IMR-90 (cell line): ENCODE data around the gene SDCCAG8. TPM values are rescaled to one million over a fixed set of nuclear protein-coding genes. Genes with fewer than 3 reads are reported as not detected.

Experiments used
- ATAC-seq: fragments of 200-7000 bp; cut with Tn5 transposase; 2 replicates; pipeline ENCODE4 v1.9.1; 2020; ENCODE audit warnings: low read depth, mild to moderate bottlenecking, moderate library complexity
- BruUV-seq: library from RNA; stranded (reverse); fragments of 400-500 nt; replicated peaks from 2 replicates; lab custom pipeline; 2021; lab: Mats Ljungman, UMichigan
- CTCF ChIA-PET: fragments of 300-600 bp; formaldehyde crosslinking; extraction: SDS; loops from one replicate; lab custom pipeline; 2021; ENCODE audit warnings: antibody characterized with exemption; lab: Yijun Ruan, JAX
- POLR2A ChIA-PET: fragments of 300-600 bp; sonication (Branson Sonifier 250); formaldehyde crosslinking; loops from one replicate; lab custom pipeline; 2022; ENCODE audit warnings: antibody characterized with exemption; ENCODE audit not compliant: unreplicated experiment; lab: Charles Lee
- DNase-seq: peaks from one replicate; pipeline ENCODE4 v3.0.0; 2013
- H2AFZ ChIP-seq: replicated peaks from 2 replicates; pipeline ENCODE3; 2013; ENCODE audit warnings: low read length, mild to moderate bottlenecking; ENCODE audit not compliant: poor library complexity
- H2AK5ac ChIP-seq: 2 replicates; pipeline ENCODE4 v1.6.1; 2013; ENCODE audit warnings: low read depth, low read length, inconsistent platforms
- H2AK9ac ChIP-seq: replicated peaks from 2 replicates; pipeline ENCODE3; 2013; ENCODE audit warnings: mild to moderate bottlenecking, low read depth, low read length, moderate library complexity; ENCODE audit not compliant: poor library complexity
- H2BK120ac ChIP-seq: 2 replicates; pipeline ENCODE4 v1.6.1; 2013; ENCODE audit warnings: low read depth, low read length, inconsistent platforms
- H2BK15ac ChIP-seq: 3 replicates; pipeline ENCODE4 v1.6.1; 2013; ENCODE audit warnings: low read depth, low read length, inconsistent platforms
- H2BK20ac ChIP-seq: 2 replicates; pipeline ENCODE4 v1.6.1; 2013; ENCODE audit warnings: low read depth, mild to moderate bottlenecking, inconsistent platforms, low read length, moderate library complexity
- H2BK5ac ChIP-seq: 2 replicates; pipeline ENCODE4 v1.6.1; 2013; ENCODE audit warnings: mild to moderate bottlenecking, low read depth, low read length, inconsistent platforms; ENCODE audit not compliant: poor library complexity, severe bottlenecking
- H3K14ac ChIP-seq: replicated peaks from 2 replicates; pipeline ENCODE4 v1.6.1; 2013; ENCODE audit warnings: low read depth, low read length, inconsistent platforms
- H3K18ac ChIP-seq: 2 replicates; pipeline ENCODE4 v1.6.1; 2013; ENCODE audit warnings: low read depth, low read length, control low read depth
- H3K23ac ChIP-seq: 2 replicates; pipeline ENCODE4 v1.6.1; 2013; ENCODE audit warnings: low read depth, low read length, inconsistent platforms
- H3K27ac ChIP-seq: 2 replicates; pipeline ENCODE4 v1.5.1; 2013; ENCODE audit warnings: mild to moderate bottlenecking, control low read depth, low read length; ENCODE audit not compliant: insufficient read depth
- H3K27me3 ChIP-seq: 2 replicates; pipeline ENCODE4 v1.6.1; 2013; ENCODE audit warnings: low read length; ENCODE audit not compliant: control insufficient read depth, insufficient read depth
- H3K36me3 ChIP-seq: 2 replicates; pipeline ENCODE4 v1.6.1; 2013; ENCODE audit warnings: low read length, mixed read lengths; ENCODE audit not compliant: control insufficient read depth, insufficient read depth
- H3K4ac ChIP-seq: 2 replicates; pipeline ENCODE4 v1.6.1; 2013; ENCODE audit warnings: low read depth, low read length, inconsistent platforms
- H3K4me1 ChIP-seq: 2 replicates; pipeline ENCODE4 v1.6.1; 2013; ENCODE audit warnings: low read length, mixed read lengths; ENCODE audit not compliant: control insufficient read depth, insufficient read depth
- H3K4me2 ChIP-seq: 2 replicates; pipeline ENCODE4 v1.6.1; 2013; ENCODE audit warnings: low read depth, mild to moderate bottlenecking, control low read depth, low read length, moderate library complexity
- H3K4me3 ChIP-seq: 2 replicates; pipeline ENCODE4 v1.5.1; 2013; ENCODE audit warnings: low read depth, mild to moderate bottlenecking, control low read depth, low read length, moderate library complexity; ENCODE audit not compliant: insufficient read depth
- H3K56ac ChIP-seq: 2 replicates; pipeline ENCODE4 v1.6.1; 2013; ENCODE audit warnings: low read length, inconsistent platforms; ENCODE audit not compliant: insufficient read depth; ENCODE audit errors: extremely low read depth
- H3K79me1 ChIP-seq, 2 experiments: 2 replicates each; pipeline ENCODE4 v1.6.1; 2013; ENCODE audit warnings: low read length in 2 of 2, inconsistent platforms in 1 of 2, low read depth in 1 of 2
- H3K9ac ChIP-seq: 2 replicates; pipeline ENCODE4 v1.6.1; 2013; ENCODE audit warnings: low read depth, low read length, control low read depth
- H3K9me1 ChIP-seq: 2 replicates; pipeline ENCODE4 v1.6.1; 2013; ENCODE audit warnings: low read length, inconsistent platforms; ENCODE audit not compliant: insufficient read depth
- H3K9me3 ChIP-seq: 2 replicates; pipeline ENCODE4 v1.6.1; 2013; ENCODE audit warnings: low read length; ENCODE audit not compliant: control insufficient read depth, insufficient read depth
- H4K20me1 ChIP-seq: 2 replicates; pipeline ENCODE4 v1.6.1; 2013; ENCODE audit warnings: low read length, inconsistent platforms; ENCODE audit not compliant: insufficient read depth
- H4K5ac ChIP-seq: 2 replicates; pipeline ENCODE4 v1.6.1; 2013; ENCODE audit warnings: mild to moderate bottlenecking, low read depth, low read length, control low read depth
- H4K8ac ChIP-seq, 2 experiments: 2 replicates each; pipeline ENCODE4 v1.6.1; 2013; ENCODE audit warnings: low read depth in 2 of 2, low read length in 2 of 2, control low read depth in 1 of 2, inconsistent platforms in 1 of 2
- H4K91ac ChIP-seq: 2 replicates; pipeline ENCODE4 v1.6.1; 2013; ENCODE audit warnings: low read depth, low read length, inconsistent platforms; ENCODE audit not compliant: insufficient read depth
- MAFK ChIP-seq: IDR thresholded peaks from 2 replicates; pipeline ENCODE4 v1.6.1; 2012; ENCODE audit warnings: low read depth, low read length, improper control_type of control experiment
- MXI1 ChIP-seq: IDR thresholded peaks from 2 replicates; pipeline ENCODE4 v1.6.1; 2012; ENCODE audit warnings: low read depth, mild to moderate bottlenecking, low read length, moderate library complexity, borderline replicate concordance
- POLR2A ChIP-seq: IDR thresholded peaks from 2 replicates; pipeline ENCODE4 v1.6.1; 2012; ENCODE audit warnings: mild to moderate bottlenecking, low read depth, low read length
- WGBS, 2 experiments: methylation state at CpG; one replicate each; pipeline versions ENCODE4 v1.1.5 to v1.1.7; 2013; ENCODE audit warnings: missing lambda C conversion rate in 2 of 2; ENCODE audit not compliant: insufficient read length in 1 of 2; ENCODE audit errors: extremely low coverage in 2 of 2; 5-methylcytosine and 5-hydroxymethylcytosine counted together
- dilution Hi-C: fragments of 300-500 bp; cut with HindIII; formaldehyde crosslinking; loops from one replicate; pipeline ENCODE4 v1.14.3; 2018; ENCODE audit warnings: low sequenced_read_pairs; ENCODE audit not compliant: unreplicated experiment
- in situ Hi-C: fragments of 300-500 bp; cut with MboI; formaldehyde crosslinking; loops from 3 replicates; pipeline ENCODE4 v1.14.3; 2019; ENCODE audit warnings: low sequenced_read_pairs, inconsistent platforms, mixed read lengths
- intact Hi-C: fragments of 100-400 bp; cut with micrococcal nuclease; formaldehyde crosslinking; loops from 2 replicates; pipeline ENCODE4 v1.10.0; 2022
- polyA plus RNA-seq, 3 experiments: library from polyadenylated mRNA; depleted of rRNA; stranded (reverse); fragments of >200 nt; gene quantifications; 2 replicates each; pipeline ENCODE4 v1.2.3, GENCODE V29; 2012; ENCODE audit warnings: low replicate concordance in 1 of 3
- total RNA-seq: library from RNA; depleted of rRNA; stranded (reverse); fragments of >200 nt; gene quantifications from 2 replicates; pipeline ENCODE4 v1.2.3, GENCODE V29; 2012

SDCCAG8 gene
- total and polyA plus RNA-seq, 2 of the 4 experiments (the other 2 are of a cell fraction), result 25.2 to 46.8 TPM

DNA sequence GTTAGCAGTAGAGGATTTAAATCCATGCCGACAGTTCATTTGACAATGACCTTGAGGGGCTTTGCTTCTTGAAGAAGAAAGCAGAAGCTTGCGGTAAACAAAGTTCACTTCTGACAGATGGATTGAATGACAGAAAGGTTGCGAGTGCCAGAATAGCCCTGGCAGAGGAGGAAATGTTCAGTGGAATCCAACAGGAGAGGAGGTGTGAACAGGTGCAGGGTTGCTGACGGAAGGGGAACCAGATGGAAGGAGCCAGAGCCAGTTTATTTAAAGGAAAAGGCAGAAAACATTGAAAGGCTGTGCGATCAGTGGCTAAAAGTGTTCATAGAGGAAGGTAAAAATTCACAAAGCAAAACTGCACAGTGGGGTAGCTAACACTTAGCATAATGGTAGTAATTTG lies 141.0 kb downstream of the SDCCAG8 start (continued):
- TF ChIP-seq MXI1, result no peak

DNA sequence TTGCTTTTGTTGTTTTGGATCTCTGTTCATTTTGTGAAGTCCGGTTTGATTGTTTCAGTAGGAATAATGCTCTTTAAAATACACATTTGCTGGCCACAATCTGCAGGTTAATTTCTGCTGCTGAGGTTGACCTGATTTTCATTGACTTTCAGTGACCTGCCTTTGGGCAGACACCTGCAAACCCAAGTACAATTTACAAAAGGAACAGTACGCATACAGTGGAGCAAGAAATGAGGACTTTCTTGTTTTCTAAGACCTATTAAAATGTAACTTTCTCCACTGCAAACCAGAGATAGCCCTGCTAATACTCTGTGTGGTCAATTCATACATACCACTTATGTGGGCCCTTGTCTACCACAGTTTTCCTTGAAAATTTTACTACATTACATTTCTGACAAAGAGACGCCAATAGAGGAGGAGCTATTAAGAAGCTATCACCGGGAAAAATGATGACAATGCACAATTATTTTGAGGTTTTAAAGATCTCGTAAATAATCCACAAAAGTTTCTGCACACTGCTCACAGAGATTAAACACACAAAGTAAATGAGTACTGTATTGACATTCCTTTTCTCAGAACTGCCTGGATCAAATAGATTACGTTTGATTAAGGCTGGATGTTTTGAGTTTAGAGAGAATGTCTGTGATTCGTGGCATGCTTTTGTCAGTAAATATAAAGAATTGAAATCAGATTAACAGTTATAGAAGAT lies 141.9 kb downstream of the SDCCAG8 start:
- H2AK5ac ChIP-seq, result no peak overlapping the region
- no peaks in the 10 kb centered on the region for H4K20me1 ChIP-seq
- no peaks in the 10 kb centered on the region for H3K36me3 ChIP-seq
- H4K8ac ChIP-seq, result no peak overlapping the region
- CTCF ChIA-PET, result no interaction called here
- H3K4me1 ChIP-seq, result no peaks in the 10 kb centered on the region
- H3K9me1 ChIP-seq, result no peaks in the 10 kb centered on the region
- H3K4me3 ChIP-seq, result no peak overlapping the region
- no peak overlapping the region for H3K27ac ChIP-seq
- POLR2A ChIA-PET, result no interaction called here
- no TSS peak for BruUV-seq
- ATAC-seq, result no peak
- no peak overlapping the region for H4K5ac ChIP-seq
- H3K14ac ChIP-seq, result no peak overlapping the region
- no peak overlapping the region for H3K9ac ChIP-seq
- no CpG with 5 or more reads among the region's 7 CpGs for WGBS, 2 experiments
- H4K91ac ChIP-seq, result no peak overlapping the region
- intact Hi-C loops, result no loop called here
- no peak overlapping the region for H2AK9ac ChIP-seq
- no peak overlapping the region for H2BK120ac ChIP-seq
- dilution Hi-C loops, result no loop called here
- no peak overlapping the region for H3K18ac ChIP-seq
- no peak overlapping the region for H2BK15ac ChIP-seq
- in situ Hi-C loops, result no loop called here
- no peaks in the 10 kb centered on the region for H3K9me3 ChIP-seq
- no peak overlapping the region for H3K56ac ChIP-seq
- H3K23ac ChIP-seq, result no peak overlapping the region
- H3K79me1 ChIP-seq, result peaks cover 0 to 8% of the 10 kb centered on the region in 2 experiments; a peak in 2 of 4 replicates
- H3K4ac ChIP-seq, result no peak overlapping the region
- TF ChIP-seq MAFK (peak; percentile 93), POLR2A (no peak)
- no peak for DNase-seq
- H2BK20ac ChIP-seq, result no peak overlapping the region
- no peak overlapping the region for H3K4me2 ChIP-seq
- H3K27me3 ChIP-seq, result no peaks in the 10 kb centered on the region
- no peak overlapping the region for H2BK5ac ChIP-seq
- no peak overlapping the region for H2AFZ ChIP-seq
